GM18498 (cell line): ENCODE measurements around the gene ELAPOR2.
"Not testable (repeated sequence)": the region's sequence is repeated elsewhere in the genome, so short reads cannot be mapped to it uniquely, and the experiment has no call there.

Source experiments
- ATAC-seq: cut with Tn5 transposase; IDR thresholded peaks from one replicate; pipeline ENCODE4 v1.9.1; 2021; ENCODE audit warnings: mild to moderate bottlenecking, moderate library complexity; ENCODE audit not compliant: unreplicated experiment

The ELAPOR2 gene

DNA sequence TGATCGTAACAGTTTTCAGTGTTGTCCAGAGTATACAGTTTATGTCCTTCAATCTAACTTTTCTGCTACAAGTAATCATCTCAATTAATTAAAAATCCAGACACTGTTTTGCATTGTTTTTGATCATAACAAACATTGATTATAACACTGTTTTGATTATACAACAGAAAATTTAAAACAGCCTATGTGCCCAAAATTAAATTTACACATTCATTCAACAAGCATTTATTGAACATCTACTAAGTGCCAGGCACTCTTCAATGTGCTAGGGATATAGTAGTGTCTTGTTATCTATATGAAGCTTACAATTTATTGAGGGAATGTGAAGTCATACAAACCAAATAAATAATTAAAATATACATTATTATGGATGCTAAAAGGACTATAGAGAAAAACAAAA lies 10.6 kb downstream of the ELAPOR2 start:
- no peak for ATAC-seq

DNA sequence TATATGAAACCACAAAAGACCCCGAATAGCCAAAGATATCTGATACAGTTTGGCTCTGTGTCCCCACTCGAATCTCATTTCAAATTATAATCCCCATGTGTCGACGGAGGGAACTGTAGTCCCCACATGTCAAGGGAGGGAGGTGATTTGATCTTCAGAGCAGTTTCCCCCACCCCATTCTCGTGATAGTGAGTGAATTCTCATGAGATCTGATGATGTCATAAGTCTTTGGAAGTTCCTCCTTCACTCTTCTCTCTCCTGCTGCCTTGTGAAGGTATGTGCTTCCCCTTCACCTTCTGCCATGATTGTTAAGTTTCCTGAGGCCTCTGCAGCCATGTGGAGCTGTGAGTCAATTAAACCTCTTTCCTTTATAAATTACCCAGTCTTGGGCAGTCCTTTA lies 13.0 kb downstream of the ELAPOR2 start:
- no peak for ATAC-seq

DNA sequence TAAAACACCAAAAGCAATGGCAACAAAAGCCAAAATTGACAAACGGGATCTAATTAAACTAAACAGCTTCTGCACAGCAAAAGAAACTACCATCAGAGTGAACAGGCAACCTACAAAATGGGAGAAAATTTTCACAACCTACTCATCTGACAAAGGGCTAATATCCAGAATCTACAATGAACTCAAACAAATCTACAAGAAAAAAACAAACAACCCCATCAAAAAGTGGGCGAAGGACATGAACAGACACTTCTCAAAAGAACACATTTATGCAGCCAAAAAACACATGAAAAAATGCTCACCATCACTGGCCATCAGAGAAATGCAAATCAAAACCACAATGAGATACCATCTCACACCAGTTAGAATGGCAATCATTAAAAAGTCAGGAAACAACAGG lies 14.7 kb downstream of the ELAPOR2 start:
- ATAC-seq: not testable (repeated sequence)

DNA sequence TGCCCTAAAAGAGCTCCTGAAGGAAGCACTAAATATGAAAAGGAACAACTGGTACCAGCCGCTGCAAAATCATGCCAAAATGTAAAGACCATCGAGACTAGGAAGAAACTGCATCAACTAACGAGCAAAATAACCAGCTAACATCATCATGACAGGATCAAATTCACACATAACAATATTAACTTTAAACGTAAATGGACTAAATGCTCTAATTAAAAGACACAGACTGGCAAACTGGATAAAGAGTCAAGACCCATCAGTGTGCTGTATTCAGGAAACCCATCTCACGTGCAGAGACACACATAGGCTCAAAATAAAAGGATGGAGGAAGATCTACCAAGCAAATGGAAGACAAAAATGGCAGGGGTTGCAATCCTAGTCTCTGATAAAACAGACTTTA lies 17.9 kb downstream of the ELAPOR2 start:
- not testable (repeated sequence) for ATAC-seq

DNA sequence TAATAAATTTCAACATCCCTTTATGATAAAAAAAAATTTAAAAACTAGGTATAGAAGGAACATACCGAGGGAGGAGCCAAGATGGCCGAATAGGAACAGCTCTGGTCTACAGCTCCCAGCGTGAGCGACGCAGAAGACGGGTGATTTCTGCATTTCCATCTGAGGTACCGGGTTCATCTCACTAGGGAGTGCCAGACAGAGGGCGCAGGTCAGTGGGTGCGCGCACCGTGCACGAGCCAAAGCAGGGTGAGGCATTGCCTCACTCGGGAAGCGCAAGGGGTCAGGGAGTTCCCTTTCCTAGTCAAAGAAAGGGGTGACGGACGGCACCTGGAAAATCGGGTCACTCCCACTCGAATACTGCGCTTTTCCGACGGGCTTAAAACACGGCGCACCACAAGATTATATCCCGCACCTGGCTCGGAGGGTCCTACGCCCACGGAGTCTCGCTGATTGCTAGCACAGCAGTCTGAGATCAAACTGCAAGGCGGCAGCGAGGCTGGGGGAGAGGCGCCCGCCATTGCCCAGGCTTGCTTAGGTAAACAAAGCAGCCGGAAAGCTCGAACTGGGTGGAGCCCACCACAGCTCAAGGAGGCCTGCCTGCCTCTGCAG lies 19.7 kb downstream of the ELAPOR2 start:
- ATAC-seq: not testable (repeated sequence)

DNA sequence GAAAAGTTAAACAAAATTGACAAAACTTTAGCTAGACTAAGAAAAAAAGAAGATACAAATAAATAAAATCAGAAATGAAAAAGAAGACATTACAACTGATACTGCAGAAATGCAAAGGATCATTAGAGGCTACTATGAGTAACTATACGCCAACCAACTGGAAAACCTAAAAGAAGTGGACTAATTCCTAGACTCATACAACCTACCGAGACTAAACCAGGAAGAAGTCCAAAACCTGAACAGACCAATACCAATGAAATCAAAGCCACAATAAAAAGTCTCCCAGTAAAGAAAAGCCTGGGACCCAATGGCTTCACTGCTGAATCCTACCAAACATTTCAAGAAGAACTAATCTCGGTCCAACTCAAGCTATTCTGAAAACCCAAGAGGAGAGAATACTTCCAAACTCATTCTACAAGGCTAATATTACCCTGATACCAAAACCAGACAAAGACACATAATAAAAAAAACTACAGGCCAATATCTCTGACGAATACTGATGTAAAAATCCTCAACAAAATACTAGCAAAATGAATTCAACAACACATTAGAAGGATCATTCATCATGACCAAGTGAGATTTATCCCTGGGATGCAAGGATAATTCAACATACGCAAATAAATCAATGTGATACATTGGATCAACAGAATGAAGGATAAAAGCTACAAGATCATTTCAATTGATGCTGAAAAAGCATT lies 20.3 kb downstream of the ELAPOR2 start:
- no peak for ATAC-seq

DNA sequence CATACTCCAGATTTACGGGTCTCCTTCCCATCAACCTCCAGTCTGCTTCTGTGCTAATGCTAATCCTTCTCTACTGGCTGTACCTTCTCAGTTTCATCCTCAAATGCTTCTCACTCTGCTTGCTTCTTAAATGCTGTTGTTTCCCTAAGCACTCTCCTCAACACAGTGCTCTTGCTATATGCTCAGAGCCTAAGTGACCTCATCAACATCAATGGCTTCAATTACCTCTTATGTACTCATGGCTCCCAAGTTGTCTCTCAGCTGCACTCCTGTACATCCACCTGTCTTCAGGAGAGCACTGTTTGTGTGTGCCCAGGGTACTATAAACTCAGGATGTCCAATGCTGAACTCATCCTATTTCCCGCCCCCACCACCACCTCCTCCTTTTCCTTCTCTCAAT lies 22.5 kb downstream of the ELAPOR2 start:
- no peak for ATAC-seq

DNA sequence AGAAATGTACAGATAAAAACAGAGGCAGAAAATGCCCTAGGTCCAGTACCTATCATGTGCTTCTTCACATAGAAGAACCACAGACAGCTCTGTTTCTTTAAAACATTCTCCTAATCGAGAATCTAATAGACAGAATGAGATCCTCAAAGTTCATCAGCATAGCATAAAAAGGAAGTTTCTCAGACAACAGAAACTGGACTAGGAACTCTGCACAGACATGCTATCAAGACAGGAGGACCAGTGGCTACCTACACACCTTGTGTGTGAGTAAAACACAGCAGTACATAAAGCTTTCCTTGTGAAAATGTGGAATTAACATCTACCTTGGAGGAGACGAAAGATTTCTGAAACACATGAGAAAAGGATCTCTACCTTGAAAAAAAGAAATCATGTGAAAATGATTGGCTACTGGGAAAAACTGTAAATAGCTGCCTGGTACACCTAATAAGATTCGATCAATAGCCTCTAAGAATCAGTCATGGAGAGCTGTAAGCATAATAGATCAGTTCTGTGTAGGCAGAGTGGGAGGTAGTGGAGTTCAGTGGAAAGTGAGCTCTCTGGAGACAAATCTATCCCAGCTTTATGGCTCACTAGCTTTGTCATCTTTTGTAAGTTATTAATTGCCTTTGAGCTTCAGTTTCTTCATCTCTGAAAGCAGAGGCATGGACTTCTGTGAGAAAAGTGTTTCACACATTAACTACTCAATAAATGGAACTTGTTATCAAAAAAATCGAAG lies 26.7 kb downstream of the ELAPOR2 start:
- ATAC-seq: no peak

DNA sequence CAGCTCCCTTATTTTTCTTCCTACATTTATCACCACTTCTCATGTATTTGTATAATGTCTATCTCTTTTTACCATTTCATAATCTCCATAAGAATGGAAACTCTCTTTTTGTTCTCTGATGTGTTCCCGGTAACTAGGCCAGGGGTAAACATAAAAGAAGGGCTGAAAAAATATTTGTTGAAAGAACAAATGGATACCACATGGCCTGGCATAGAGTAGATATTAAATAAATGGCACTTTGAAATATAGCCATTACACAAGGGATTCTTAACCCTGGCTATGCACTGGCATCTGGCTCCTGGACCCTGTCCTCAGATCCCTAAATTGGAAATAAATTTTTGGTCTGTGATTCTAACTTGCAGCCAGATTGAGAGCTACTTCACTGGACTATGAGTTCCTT lies 30.4 kb downstream of the ELAPOR2 start:
- no peak for ATAC-seq

DNA sequence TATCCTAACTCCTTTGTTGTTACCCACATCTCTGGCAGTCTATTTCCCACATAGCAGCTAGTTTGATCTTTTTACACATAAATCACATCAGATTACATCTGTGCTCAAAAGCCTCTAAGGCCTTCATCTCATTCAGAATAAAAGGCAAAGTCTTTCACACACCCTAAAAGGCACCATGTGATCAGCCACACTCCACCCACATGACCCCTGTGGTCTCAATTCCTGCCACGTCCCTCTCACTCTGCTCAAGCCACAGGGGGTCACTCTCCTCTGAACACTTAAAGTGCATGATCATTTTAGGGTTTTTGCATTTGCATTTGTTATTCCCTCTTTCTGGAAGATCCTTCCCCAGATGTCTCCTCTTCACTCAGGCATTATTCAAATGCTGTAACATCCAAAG lies 30.8 kb downstream of the ELAPOR2 start:
- no peak for ATAC-seq

DNA sequence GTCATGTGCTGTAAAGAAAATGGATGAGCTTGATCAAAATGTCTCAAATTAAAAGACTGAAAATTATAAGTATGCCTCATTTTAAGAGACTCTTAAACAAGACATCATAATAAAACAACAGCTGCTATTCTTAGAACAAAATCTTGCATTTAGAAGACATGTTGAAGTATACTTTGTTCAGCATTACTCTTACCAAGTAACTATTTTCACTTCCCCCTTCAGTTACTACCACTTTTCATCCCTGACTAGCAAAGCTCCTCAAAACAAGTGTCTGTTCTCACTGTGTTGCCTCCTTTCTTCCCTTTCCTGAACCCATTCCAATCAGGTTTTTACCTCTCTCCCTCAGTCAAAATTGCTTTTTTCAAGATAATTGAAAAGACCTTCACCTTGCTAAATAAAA lies 31.6 kb downstream of the ELAPOR2 start:
- peak; percentile 94 for ATAC-seq

DNA sequence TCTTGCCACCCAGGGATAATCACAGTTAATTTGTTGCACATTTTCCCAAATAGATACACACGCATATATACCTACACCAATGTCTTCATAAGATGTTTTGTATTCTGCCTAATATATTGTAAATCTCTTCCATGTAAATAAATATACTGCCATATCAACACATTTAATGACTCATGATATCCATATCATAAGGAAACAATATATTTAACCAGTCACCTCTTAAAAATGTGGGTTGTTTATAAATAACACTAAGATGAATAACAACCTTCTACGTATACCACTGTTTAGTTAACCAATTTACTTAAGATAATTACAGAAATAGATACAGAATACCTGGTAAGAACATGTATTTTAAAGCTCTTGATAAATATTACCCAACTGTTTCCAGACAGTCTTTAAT lies 38.2 kb downstream of the ELAPOR2 start:
- no peak for ATAC-seq

DNA sequence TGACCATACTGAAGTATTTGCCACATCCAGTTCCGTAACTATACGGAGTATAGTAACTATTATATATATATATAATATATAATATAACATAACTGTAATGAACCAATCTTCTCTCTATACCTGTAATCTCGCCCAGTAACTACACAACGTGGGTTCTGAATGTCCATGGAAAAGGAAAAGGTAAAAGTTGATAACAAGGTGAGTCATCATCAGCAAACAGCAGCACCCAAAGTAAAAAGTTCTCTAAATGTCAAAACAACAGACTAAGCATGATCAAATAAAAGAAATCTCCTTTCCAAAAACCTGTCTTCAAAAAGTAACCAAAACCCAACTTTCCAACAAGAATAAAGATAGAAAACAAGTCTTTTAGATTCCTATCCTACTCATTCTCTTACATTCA lies 42.8 kb downstream of the ELAPOR2 start:
- ATAC-seq: no peak

DNA sequence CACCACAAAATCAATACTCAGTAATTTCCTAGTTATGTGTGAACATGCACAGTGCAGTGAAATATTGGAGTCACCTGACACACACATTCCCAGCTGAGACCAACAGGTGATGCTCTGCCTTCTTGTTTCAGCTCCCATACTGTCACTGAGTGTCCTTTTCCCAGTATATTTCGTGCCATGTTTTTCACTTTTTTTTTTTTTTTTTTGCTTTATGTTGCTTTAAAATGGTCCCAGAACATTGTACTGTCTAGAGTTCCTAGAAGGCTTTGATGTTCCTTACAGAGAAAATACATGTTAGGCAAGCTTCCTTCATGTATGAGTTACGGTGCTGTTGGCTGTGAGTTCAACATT lies 45.6 kb downstream of the ELAPOR2 start:
- ATAC-seq: no peak

DNA sequence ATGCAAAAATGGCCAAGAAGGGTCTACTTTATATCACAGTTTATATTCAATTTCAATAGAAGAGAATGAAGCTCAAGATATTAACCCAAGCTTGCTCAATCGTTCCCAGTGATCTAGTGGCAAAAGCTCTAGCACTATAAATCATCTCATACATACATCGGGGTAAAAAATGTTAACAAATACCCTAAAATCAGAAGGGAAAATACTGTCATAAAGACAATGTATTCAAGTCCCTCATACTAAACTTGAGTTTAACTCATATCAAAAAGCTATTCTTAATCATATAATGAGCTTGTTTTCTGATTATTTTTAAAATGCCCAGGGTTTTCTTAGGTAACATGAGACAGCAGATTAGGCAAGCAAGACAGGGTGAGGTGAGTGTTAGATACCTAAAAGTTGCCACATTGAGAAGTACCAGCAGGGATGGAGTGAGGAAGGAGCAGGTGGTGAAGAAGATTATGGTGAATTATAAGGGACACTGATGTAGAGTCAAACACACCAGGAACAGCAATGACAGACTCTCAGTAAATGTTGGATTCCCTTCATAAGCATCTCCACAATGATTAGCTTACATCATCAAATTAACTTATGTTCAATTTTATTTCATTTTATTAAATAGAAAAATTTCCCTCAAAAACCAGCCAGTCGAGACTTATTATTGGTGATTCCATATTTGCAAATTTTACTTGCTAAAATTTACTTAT lies 46.2 kb downstream of the ELAPOR2 start:
- ATAC-seq: no peak
